Neuron (in vitro differentiated cells): ENCODE data around the gene SLC25A13.

Source experiments
- H2AFZ ChIP-seq: one replicate; pipeline ENCODE4 v1.6.1; 2013; ENCODE audit warnings: low read depth, mild to moderate bottlenecking, inconsistent platforms, low read length, moderate library complexity
- H3K27me3 ChIP-seq: one replicate; pipeline ENCODE4 v1.6.1; 2013; ENCODE audit warnings: low read length; ENCODE audit not compliant: insufficient read depth
- H3K36me3 ChIP-seq: one replicate; pipeline ENCODE4 v1.6.1; 2013; ENCODE audit warnings: low read length; ENCODE audit not compliant: insufficient read depth
- H3K4me1 ChIP-seq: one replicate; pipeline ENCODE4 v1.6.1; 2013; ENCODE audit warnings: low read length; ENCODE audit not compliant: insufficient read depth
- H3K4me3 ChIP-seq: 2 replicates; pipeline ENCODE4 v1.5.1; 2013; ENCODE audit warnings: mild to moderate bottlenecking, low read length, moderate library complexity
- H3K9me3 ChIP-seq: one replicate; pipeline ENCODE4 v1.6.1; 2013; ENCODE audit warnings: low read length

SLC25A13 gene

GRCh38 chr7:96219378-96220130 lies 102.3 kb downstream of the SLC25A13 start:
- Histone ChIP-seq H3K4me3 (no peak overlapping the region), H3K36me3 (no peaks in the 10 kb centered on the region), H3K27me3 (no peaks in the 10 kb centered on the region), H2AFZ (no peak overlapping the region), H3K4me1 (no peaks in the 10 kb centered on the region), H3K9me3 (peaks cover 5% of the 10 kb centered on the region)

GRCh38 chr7:96218664-96219243 lies 103.1 kb downstream of the SLC25A13 start:
- no peaks in the 10 kb centered on the region for H3K4me1 ChIP-seq
- H3K9me3 ChIP-seq: peaks cover 5% of the 10 kb centered on the region
- H3K27me3 ChIP-seq: no peaks in the 10 kb centered on the region
- no peaks in the 10 kb centered on the region for H3K36me3 ChIP-seq
- H2AFZ ChIP-seq: no peak overlapping the region
- no peak overlapping the region for H3K4me3 ChIP-seq

GRCh38 chr7:96217147-96217546 lies 104.8 kb downstream of the SLC25A13 start:
- Histone ChIP-seq H3K4me1 (no peaks in the 10 kb centered on the region), H3K4me3 (no peak overlapping the region)

GRCh38 chr7:96216373-96216772 lies 105.5 kb downstream of the SLC25A13 start:
- Histone ChIP-seq H3K4me3 (no peak overlapping the region), H3K4me1 (no peaks in the 10 kb centered on the region), H3K36me3 (no peaks in the 10 kb centered on the region), H3K27me3 (no peaks in the 10 kb centered on the region), H3K9me3 (peaks cover 5% of the 10 kb centered on the region), H2AFZ (no peak overlapping the region)

More at GRCh38 chr7:96217147-96217546, 104.8 kb downstream of the SLC25A13 start:
- no peaks in the 10 kb centered on the region for H3K36me3 ChIP-seq
- H2AFZ ChIP-seq: no peak overlapping the region
- peaks cover 5% of the 10 kb centered on the region for H3K9me3 ChIP-seq
- no peaks in the 10 kb centered on the region for H3K27me3 ChIP-seq

- H3K27me3 ChIP-seq: no peaks in the 10 kb centered on the region
- H2AFZ ChIP-seq: no peak overlapping the region
- peaks cover 5% of the 10 kb centered on the region for H3K9me3 ChIP-seq
- no peak overlapping the region for H3K4me3 ChIP-seq
- H3K4me1 ChIP-seq: no peaks in the 10 kb centered on the region
- H3K36me3 ChIP-seq: peaks cover 2% of the 10 kb centered on the region
Observed at GRCh38 chr7:96212474-96212873, 109.4 kb downstream of the SLC25A13 start.

GRCh38 chr7:96211954-96212353 lies 109.9 kb downstream of the SLC25A13 start:
- Histone ChIP-seq H3K36me3 (peaks cover 2% of the 10 kb centered on the region), H3K4me3 (no peak overlapping the region), H3K27me3 (no peaks in the 10 kb centered on the region), H2AFZ (no peak overlapping the region), H3K4me1 (no peaks in the 10 kb centered on the region), H3K9me3 (peaks cover 5% of the 10 kb centered on the region)

GRCh38 chr7:96205665-96206064 lies 116.2 kb downstream of the SLC25A13 start:
- Histone ChIP-seq H3K4me3 (no peak overlapping the region), H3K27me3 (no peaks in the 10 kb centered on the region), H3K36me3 (peaks cover 2% of the 10 kb centered on the region), H3K9me3 (no peaks in the 10 kb centered on the region), H3K4me1 (no peaks in the 10 kb centered on the region), H2AFZ (no peak overlapping the region)

- Histone ChIP-seq H3K9me3 (no peaks in the 10 kb centered on the region), H2AFZ (no peak overlapping the region), H3K27me3 (no peaks in the 10 kb centered on the region), H3K4me3 (no peak overlapping the region), H3K36me3 (peaks cover 2% of the 10 kb centered on the region), H3K4me1 (no peaks in the 10 kb centered on the region)
Observed at GRCh38 chr7:96204601-96205000, 117.3 kb downstream of the SLC25A13 start.

GRCh38 chr7:96203786-96204185 lies 118.1 kb downstream of the SLC25A13 start:
- Histone ChIP-seq H3K27me3 (no peaks in the 10 kb centered on the region), H3K4me1 (no peaks in the 10 kb centered on the region), H2AFZ (no peak overlapping the region), H3K4me3 (no peak overlapping the region), H3K36me3 (peaks cover 2% of the 10 kb centered on the region), H3K9me3 (no peaks in the 10 kb centered on the region)

- Histone ChIP-seq H3K36me3 (no peaks in the 10 kb centered on the region), H3K4me3 (no peak overlapping the region), H3K4me1 (no peaks in the 10 kb centered on the region), H2AFZ (no peak overlapping the region), H3K9me3 (no peaks in the 10 kb centered on the region), H3K27me3 (no peaks in the 10 kb centered on the region)
Observed at GRCh38 chr7:96202102-96202501, 119.8 kb downstream of the SLC25A13 start.

GRCh38 chr7:96200740-96201139 lies 121.2 kb downstream of the SLC25A13 start:
- Histone ChIP-seq H3K4me3 (no peak overlapping the region), H3K4me1 (no peaks in the 10 kb centered on the region), H3K36me3 (no peaks in the 10 kb centered on the region), H3K27me3 (no peaks in the 10 kb centered on the region), H3K9me3 (no peaks in the 10 kb centered on the region), H2AFZ (no peak overlapping the region)

GRCh38 chr7:96199421-96199820 lies 122.5 kb downstream of the SLC25A13 start:
- H3K36me3 ChIP-seq: no peaks in the 10 kb centered on the region
- H3K4me3 ChIP-seq: no peak overlapping the region
- H3K9me3 ChIP-seq: no peaks in the 10 kb centered on the region

GRCh38 chr7:96198047-96198636 lies 123.8 kb downstream of the SLC25A13 start:
- Histone ChIP-seq H3K4me3 (no peak overlapping the region), H3K4me1 (no peaks in the 10 kb centered on the region), H3K36me3 (no peaks in the 10 kb centered on the region), H3K27me3 (no peaks in the 10 kb centered on the region), H2AFZ (no peak overlapping the region), H3K9me3 (no peaks in the 10 kb centered on the region)

More at GRCh38 chr7:96199421-96199820, 122.5 kb downstream of the SLC25A13 start:
- H3K4me1 ChIP-seq: no peaks in the 10 kb centered on the region
- H2AFZ ChIP-seq: no peak overlapping the region
- no peaks in the 10 kb centered on the region for H3K27me3 ChIP-seq
